Omental fat pad (tissue), 4 donors: ENCODE measurements around the gene RBFOX1. TPM values are rescaled to one million over a fixed set of nuclear protein-coding genes. Genes with fewer than 3 reads are reported as not detected.

ENCODE experiments used
- ATAC-seq: fragments of 150-250 bp; one replicate; pipeline ENCODE4 v1.9.1; 2016; ENCODE audit warnings: mild to moderate bottlenecking, moderate library complexity; ENCODE audit not compliant: low FRiP score
- DNase-seq: peaks from one replicate; pipeline ENCODE4 v3.0.0-alpha.2; 2019; ENCODE audit warnings: low spot score
- CTCF ChIP-seq, 3 donors: fragments of 450-650 bp; IDR thresholded peaks; one replicate each; pipeline ENCODE4 v1.5.1; 2016 to 2017; ENCODE audit warnings: antibody characterized with exemption in 3 of 3, mild to moderate bottlenecking in 3 of 3, moderate library complexity in 2 of 3
- total RNA-seq, 4 donors: library from RNA; depleted of rRNA; stranded (reverse); fragments of >200 nt; gene quantifications; one replicate each; pipeline ENCODE4 v1.1.0, GENCODE V29; 2016

Gene RBFOX1
- total RNA-seq, 4 donors from 2014 or later: 0.24 to 2.9 (median 1.1) TPM; not detected in 1

- TF ChIP-seq CTCF (IDR thresholded peaks at IDR 0.05): no peak
- ATAC-seq (no peak), DNase-seq (no peak)
Observed at GRCh38 chr16:7637446-7637845, 304.8 kb downstream of the RBFOX1 start.

GRCh38 chr16:7638306-7638705 is 305.7 kb downstream of the RBFOX1 start:
- ATAC-seq (no peak), DNase-seq (no peak)
- TF ChIP-seq CTCF (IDR thresholded peaks at IDR 0.05): no peak

- DNase-seq (no peak), ATAC-seq (no peak)
- TF ChIP-seq CTCF (IDR thresholded peaks at IDR 0.05): no peak
Observed at GRCh38 chr16:7640334-7640733, 307.7 kb downstream of the RBFOX1 start.

GRCh38 chr16:7644176-7644575 is 311.5 kb downstream of the RBFOX1 start:
- DNase-seq: no peak
- TF ChIP-seq CTCF (IDR thresholded peaks at IDR 0.05): no peak
- ATAC-seq: no peak

- ATAC-seq: no peak
- no peak for DNase-seq
- TF ChIP-seq CTCF (IDR thresholded peaks at IDR 0.05): no peak
Observed at GRCh38 chr16:7644811-7645210, 312.2 kb downstream of the RBFOX1 start.

- no peak for ATAC-seq
Observed at GRCh38 chr16:7646821-7647500, 314.3 kb downstream of the RBFOX1 start.

More at GRCh38 chr16:7646821-7647500, 314.3 kb downstream of the RBFOX1 start:
- no peak for DNase-seq
- TF ChIP-seq CTCF (IDR thresholded peaks at IDR 0.05): no peak
